Measurements from ENCODE around the gene SEL1L3. TPM values are rescaled to one million over a fixed set of nuclear protein-coding genes. Genes with fewer than 3 reads are reported as not detected.

SEL1L3 gene
- total RNA-seq, 1 donor from 2014 or later, result 24.9 TPM

- no peak overlapping the region for H3K4me3 ChIP-seq (ENCODE audit: insufficient read depth, low read depth, low read length)
- FAIRE-seq, result no peak
- H3K4me1 ChIP-seq (ENCODE audit: insufficient read depth, low read length), result no peaks in the 10 kb centered on the region
- no peak overlapping the region for H3K27ac ChIP-seq (ENCODE audit: low read depth, low read length)
- no peak overlapping the region for H2AFZ ChIP-seq (ENCODE audit: low read depth, low read length)
- no peaks in the 10 kb centered on the region for H4K20me1 ChIP-seq (ENCODE audit: insufficient read depth, low read length)
- no peaks in the 10 kb centered on the region for H3K27me3 ChIP-seq (ENCODE audit: insufficient read depth, low read length)
- no peak for DNase-seq (ENCODE audit: low read depth)
- no peaks in the 10 kb centered on the region for H3K79me2 ChIP-seq (ENCODE audit: insufficient read depth, low read length)
- H3K27ac Mint-ChIP-seq (ENCODE audit: unreplicated experiment), result no peak overlapping the region
- H3K9me3 ChIP-seq (ENCODE audit: insufficient read depth, low read depth, low read length), result no peaks in the 10 kb centered on the region
- H3K4me1 Mint-ChIP-seq (ENCODE audit: low read depth, unreplicated experiment), result no peaks in the 10 kb centered on the region
- no peaks in the 10 kb centered on the region for H3K36me3 ChIP-seq (ENCODE audit: insufficient read depth, low read length)
- no peak overlapping the region for H3K4me2 ChIP-seq (ENCODE audit: low read length)
- H3K4me3 Mint-ChIP-seq (ENCODE audit: unreplicated experiment), result no peak overlapping the region
- H3K9me3 Mint-ChIP-seq (ENCODE audit: unreplicated experiment), result no peaks in the 10 kb centered on the region
- H3K9ac ChIP-seq (ENCODE audit: low read length), result no peak overlapping the region
- H3K27me3 Mint-ChIP-seq (ENCODE audit: low read depth, unreplicated experiment), result no peaks in the 10 kb centered on the region
- TF ChIP-seq, protein P1, sequence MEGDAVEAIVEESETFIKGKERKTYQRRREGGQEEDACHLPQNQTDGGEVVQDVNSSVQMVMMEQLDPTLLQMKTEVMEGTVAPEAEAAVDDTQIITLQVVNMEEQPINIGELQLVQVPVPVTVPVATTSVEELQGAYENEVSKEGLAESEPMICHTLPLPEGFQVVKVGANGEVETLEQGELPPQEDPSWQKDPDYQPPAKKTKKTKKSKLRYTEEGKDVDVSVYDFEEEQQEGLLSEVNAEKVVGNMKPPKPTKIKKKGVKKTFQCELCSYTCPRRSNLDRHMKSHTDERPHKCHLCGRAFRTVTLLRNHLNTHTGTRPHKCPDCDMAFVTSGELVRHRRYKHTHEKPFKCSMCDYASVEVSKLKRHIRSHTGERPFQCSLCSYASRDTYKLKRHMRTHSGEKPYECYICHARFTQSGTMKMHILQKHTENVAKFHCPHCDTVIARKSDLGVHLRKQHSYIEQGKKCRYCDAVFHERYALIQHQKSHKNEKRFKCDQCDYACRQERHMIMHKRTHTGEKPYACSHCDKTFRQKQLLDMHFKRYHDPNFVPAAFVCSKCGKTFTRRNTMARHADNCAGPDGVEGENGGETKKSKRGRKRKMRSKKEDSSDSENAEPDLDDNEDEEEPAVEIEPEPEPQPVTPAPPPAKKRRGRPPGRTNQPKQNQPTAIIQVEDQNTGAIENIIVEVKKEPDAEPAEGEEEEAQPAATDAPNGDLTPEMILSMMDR (IDR thresholded peaks at IDR 0.05; ENCODE audit: insufficient read depth, low read depth, low read length), result no peak
- TF ChIP-seq EZH2 (IDR thresholded peaks at IDR 0.05; ENCODE audit: insufficient read depth, low read length), result no peak
- H3K36me3 Mint-ChIP-seq (ENCODE audit: low read depth, unreplicated experiment), result peaks cover 21% of the 10 kb centered on the region
Measured at GRCh38 chr4:25838526-25838925, 24.3 kb downstream of the SEL1L3 start.

DNA sequence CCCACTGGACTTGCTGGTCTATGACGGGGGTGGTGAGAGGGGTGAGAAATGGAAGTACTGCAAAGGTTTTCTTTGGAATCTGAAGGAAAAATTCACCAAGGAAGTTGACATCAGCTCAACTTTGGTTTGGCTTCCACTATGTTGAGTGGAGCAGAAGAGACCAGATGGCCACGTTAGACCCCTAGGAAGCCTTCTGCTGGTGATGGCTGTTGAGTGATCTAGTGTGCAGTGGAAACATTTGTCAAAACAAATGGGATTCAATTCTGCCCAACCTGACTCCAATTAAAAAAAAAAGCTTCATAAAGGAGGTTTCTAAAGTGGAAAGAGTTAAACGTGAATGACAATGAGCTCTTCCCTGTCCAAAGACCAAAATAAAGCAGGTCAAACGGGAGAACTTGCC lies 25.7 kb downstream of the SEL1L3 start:
- Mint-ChIP-seq H3K27me3 (ENCODE audit: low read depth, unreplicated experiment) (no peaks in the 10 kb centered on the region), H3K9me3 (ENCODE audit: unreplicated experiment) (no peaks in the 10 kb centered on the region), H3K4me1 (ENCODE audit: low read depth, unreplicated experiment) (no peaks in the 10 kb centered on the region), H3K36me3 (ENCODE audit: low read depth, unreplicated experiment) (peaks cover 15% of the 10 kb centered on the region), H3K27ac (ENCODE audit: unreplicated experiment) (no peak overlapping the region), H3K4me3 (ENCODE audit: unreplicated experiment) (no peak overlapping the region)
- Histone ChIP-seq H3K4me3 (ENCODE audit: insufficient read depth, low read depth, low read length) (no peak overlapping the region), H3K27ac (ENCODE audit: low read depth, low read length) (no peak overlapping the region), H3K9ac (ENCODE audit: low read length) (no peak overlapping the region), H3K4me2 (ENCODE audit: low read length) (no peak overlapping the region), H3K9me3 (ENCODE audit: insufficient read depth, low read depth, low read length) (no peaks in the 10 kb centered on the region), H3K36me3 (ENCODE audit: insufficient read depth, low read length) (no peaks in the 10 kb centered on the region), H2AFZ (ENCODE audit: low read depth, low read length) (no peak overlapping the region), H3K79me2 (ENCODE audit: insufficient read depth, low read length) (no peaks in the 10 kb centered on the region), H4K20me1 (ENCODE audit: insufficient read depth, low read length) (no peaks in the 10 kb centered on the region), H3K4me1 (ENCODE audit: insufficient read depth, low read length) (no peaks in the 10 kb centered on the region), H3K27me3 (ENCODE audit: insufficient read depth, low read length) (no peaks in the 10 kb centered on the region)
- no peak for FAIRE-seq
- no peak for DNase-seq (ENCODE audit: low read depth)
- TF ChIP-seq, protein P1 (IDR thresholded peaks at IDR 0.05; ENCODE audit: insufficient read depth, low read depth, low read length), result no peak
- no peak for TF ChIP-seq EZH2 (IDR thresholded peaks at IDR 0.05; ENCODE audit: insufficient read depth, low read length)

DNA sequence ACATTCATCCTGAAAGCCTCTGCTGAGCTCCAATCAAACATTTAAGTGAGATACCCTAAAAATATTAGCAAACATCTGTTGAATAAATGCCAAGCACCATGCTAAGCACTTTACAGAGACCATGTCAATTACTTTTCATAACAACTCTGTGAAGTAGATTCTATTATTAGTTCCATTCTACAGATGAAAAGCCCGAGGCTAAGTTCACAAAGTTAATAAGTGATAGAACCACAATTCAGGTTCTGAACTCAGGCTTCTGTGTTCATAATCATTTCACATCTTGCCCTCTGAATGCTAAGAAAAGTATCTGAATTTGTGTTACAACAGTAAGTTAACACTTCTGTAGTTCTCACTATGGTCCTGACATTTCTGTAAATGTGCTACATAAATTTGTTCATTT lies 27.4 kb downstream of the SEL1L3 start:
- TF ChIP-seq EZH2 (IDR thresholded peaks at IDR 0.05; ENCODE audit: insufficient read depth, low read length), result no peak
- TF ChIP-seq, protein P1 (IDR thresholded peaks at IDR 0.05; ENCODE audit: insufficient read depth, low read depth, low read length), result no peak
- H2AFZ ChIP-seq (ENCODE audit: low read depth, low read length), result no peak overlapping the region
- no peak overlapping the region for H3K9ac ChIP-seq (ENCODE audit: low read length)
- H3K27ac ChIP-seq (ENCODE audit: low read depth, low read length), result no peak overlapping the region
- DNase-seq (ENCODE audit: low read depth) (no peak), FAIRE-seq (no peak)
- no peak overlapping the region for H3K4me2 ChIP-seq (ENCODE audit: low read length)
- Mint-ChIP-seq H3K4me3 (ENCODE audit: unreplicated experiment) (no peak overlapping the region), H3K4me1 (ENCODE audit: low read depth, unreplicated experiment) (no peaks in the 10 kb centered on the region), H3K27me3 (ENCODE audit: low read depth, unreplicated experiment) (no peaks in the 10 kb centered on the region), H3K27ac (ENCODE audit: unreplicated experiment) (no peak overlapping the region), H3K36me3 (ENCODE audit: low read depth, unreplicated experiment) (peaks cover 15% of the 10 kb centered on the region), H3K9me3 (ENCODE audit: unreplicated experiment) (no peaks in the 10 kb centered on the region)
- H4K20me1 ChIP-seq (ENCODE audit: insufficient read depth, low read length), result no peaks in the 10 kb centered on the region
- no peaks in the 10 kb centered on the region for H3K4me1 ChIP-seq (ENCODE audit: insufficient read depth, low read length)
- H3K27me3 ChIP-seq (ENCODE audit: insufficient read depth, low read length), result no peaks in the 10 kb centered on the region
- no peaks in the 10 kb centered on the region for H3K36me3 ChIP-seq (ENCODE audit: insufficient read depth, low read length)
- H3K79me2 ChIP-seq (ENCODE audit: insufficient read depth, low read length), result no peaks in the 10 kb centered on the region
- H3K9me3 ChIP-seq (ENCODE audit: insufficient read depth, low read depth, low read length), result no peaks in the 10 kb centered on the region
- no peak overlapping the region for H3K4me3 ChIP-seq (ENCODE audit: insufficient read depth, low read depth, low read length)

Measured in astrocyte (in vitro differentiated cells and primary cell).